Measurements from ENCODE around the gene GATA5. TPM values are rescaled to one million over a fixed set of nuclear protein-coding genes. Genes with fewer than 3 reads are reported as not detected.

GATA5 gene
- total and polyA plus RNA-seq, 10 of the 15 experiments (the other 5 are each of a cell fraction or from before 2014, with no cell fraction given): not detected

DNA sequence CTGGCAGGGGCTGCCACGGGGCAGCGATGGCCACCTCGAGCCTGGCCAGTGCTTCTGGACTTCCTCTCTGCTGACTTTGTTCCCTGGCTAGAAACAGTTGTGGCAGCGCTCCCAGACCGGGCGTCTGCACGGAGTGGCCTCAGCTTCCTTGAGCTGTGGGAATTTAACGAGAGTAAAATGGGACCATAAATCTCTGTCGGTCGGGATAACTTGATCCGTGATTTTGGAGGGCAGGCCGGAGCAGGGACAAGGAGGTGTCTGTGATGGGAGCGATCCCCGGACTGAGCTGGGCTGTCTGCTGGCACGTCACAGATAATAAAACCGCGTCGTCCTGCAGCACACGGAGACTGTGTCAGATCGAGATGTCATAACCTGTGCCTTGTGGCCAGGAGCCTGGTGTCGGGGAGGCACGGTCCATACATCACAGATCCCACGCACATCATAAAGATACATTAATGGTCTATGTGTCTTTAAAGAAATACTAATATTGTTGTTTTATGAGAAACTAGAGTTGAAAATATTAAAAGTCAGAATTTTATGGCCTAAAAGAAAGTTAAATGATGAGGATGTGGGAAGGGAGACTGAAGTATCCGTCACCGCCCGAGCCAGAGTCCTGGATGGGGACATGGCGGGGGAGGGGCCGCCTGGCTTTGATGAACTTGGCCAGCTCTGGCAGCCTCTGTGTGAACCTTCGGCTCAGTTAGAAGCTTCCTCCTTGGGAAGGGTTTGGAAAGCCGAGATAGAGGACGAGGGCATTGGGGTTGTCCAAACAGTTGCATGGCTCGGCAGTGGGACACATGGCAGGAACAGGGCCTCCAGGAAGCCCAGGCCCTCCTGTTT lies 41.9 kb downstream of the GATA5 start:
- no peak overlapping the region for H3K4me2 ChIP-seq (ENCODE audit: control insufficient read depth, insufficient read depth)
- ChIA-PET SMC1A (ENCODE audit: uncharacterized antibody, unreplicated experiment) (no interaction called here), CTCF (no interaction called here), RAD21 (ENCODE audit: unreplicated experiment) (no interaction called here), POLR2A (no interaction called here)
- no peaks in the 10 kb centered on the region for H4K20me1 ChIP-seq (ENCODE audit: control insufficient read depth, insufficient read depth)
- H3K9me3 ChIP-seq (replicated peaks; ENCODE audit: control insufficient read depth, insufficient read depth, low read length): no peaks in the 10 kb centered on the region
- ATAC-seq (no peak), FAIRE-seq (no peak), DNase-seq (ENCODE audit: low read depth, low spot score) (no peak)
- peaks cover 0 to 8% of the 10 kb centered on the region in 2 experiments; a peak in 3 of 4 replicates for H3K27me3 ChIP-seq (replicated peaks in 1 of 2; ENCODE audit: control insufficient read depth in 2 of 2, insufficient read depth in 2 of 2, low read length in 1 of 2)
- WGBS (ENCODE audit: insufficient coverage, insufficient replicate concordance, low lambda C conversion rate, missing lambda C conversion rate): 40% methylated on average over 32 of the region's 32 CpGs
- no peaks in the 10 kb centered on the region for H3K79me2 ChIP-seq (ENCODE audit: control insufficient read depth, insufficient read depth, low read length)
- H3K9ac ChIP-seq (ENCODE audit: control insufficient read depth, insufficient read depth, low read length): no peak overlapping the region
- in situ Hi-C loops (cut with MboI): no loop called here
- intact Hi-C loops (cut with micrococcal nuclease; ENCODE audit: unreplicated experiment): no loop called here
- no peak overlapping the region for H3K27ac ChIP-seq (ENCODE audit: control insufficient read depth, insufficient read depth)
- H3K4me3 ChIP-seq: no peak overlapping the region
- TF ChIP-seq, protein P1, sequence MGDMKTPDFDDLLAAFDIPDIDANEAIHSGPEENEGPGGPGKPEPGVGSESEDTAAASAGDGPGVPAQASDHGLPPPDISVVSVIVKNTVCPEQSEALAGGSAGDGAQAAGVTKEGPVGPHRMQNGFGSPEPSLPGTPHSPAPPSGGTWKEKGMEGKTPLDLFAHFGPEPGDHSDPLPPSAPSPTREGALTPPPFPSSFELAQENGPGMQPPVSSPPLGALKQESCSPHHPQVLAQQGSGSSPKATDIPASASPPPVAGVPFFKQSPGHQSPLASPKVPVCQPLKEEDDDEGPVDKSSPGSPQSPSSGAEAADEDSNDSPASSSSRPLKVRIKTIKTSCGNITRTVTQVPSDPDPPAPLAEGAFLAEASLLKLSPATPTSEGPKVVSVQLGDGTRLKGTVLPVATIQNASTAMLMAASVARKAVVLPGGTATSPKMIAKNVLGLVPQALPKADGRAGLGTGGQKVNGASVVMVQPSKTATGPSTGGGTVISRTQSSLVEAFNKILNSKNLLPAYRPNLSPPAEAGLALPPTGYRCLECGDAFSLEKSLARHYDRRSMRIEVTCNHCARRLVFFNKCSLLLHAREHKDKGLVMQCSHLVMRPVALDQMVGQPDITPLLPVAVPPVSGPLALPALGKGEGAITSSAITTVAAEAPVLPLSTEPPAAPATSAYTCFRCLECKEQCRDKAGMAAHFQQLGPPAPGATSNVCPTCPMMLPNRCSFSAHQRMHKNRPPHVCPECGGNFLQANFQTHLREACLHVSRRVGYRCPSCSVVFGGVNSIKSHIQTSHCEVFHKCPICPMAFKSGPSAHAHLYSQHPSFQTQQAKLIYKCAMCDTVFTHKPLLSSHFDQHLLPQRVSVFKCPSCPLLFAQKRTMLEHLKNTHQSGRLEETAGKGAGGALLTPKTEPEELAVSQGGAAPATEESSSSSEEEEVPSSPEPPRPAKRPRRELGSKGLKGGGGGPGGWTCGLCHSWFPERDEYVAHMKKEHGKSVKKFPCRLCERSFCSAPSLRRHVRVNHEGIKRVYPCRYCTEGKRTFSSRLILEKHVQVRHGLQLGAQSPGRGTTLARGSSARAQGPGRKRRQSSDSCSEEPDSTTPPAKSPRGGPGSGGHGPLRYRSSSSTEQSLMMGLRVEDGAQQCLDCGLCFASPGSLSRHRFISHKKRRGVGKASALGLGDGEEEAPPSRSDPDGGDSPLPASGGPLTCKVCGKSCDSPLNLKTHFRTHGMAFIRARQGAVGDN (IDR thresholded peaks at IDR 0.05): no peak
- no peaks in the 10 kb centered on the region for H3K36me3 ChIP-seq (ENCODE audit: control insufficient read depth in 2 of 2, insufficient read depth in 2 of 2, low read length in 1 of 2)
- no peaks in the 10 kb centered on the region for H3K4me1 ChIP-seq (ENCODE audit: control insufficient read depth, insufficient read depth, low read length)
- no peak overlapping the region for H2AFZ ChIP-seq (ENCODE audit: control insufficient read depth, low read depth, low read length)
- BruUV-seq (replicated peaks): no TSS peak
